Kidney (tissue), 22 donors: ENCODE results near the gene EZH1. TPM values are rescaled to one million over a fixed set of nuclear protein-coding genes. Genes with fewer than 3 reads are reported as not detected.

Experiments
- DNase-seq, 5 donors: peaks; one replicate each; pipeline ENCODE4 v3.0.0-alpha.2; 2013 to 2020
- FAIRE-seq: peaks from 2 replicates; lab custom pipeline; 2012; peaks lifted over from hg19 to GRCh38; lab: Jason Lieb, UNC
- H3K27ac ChIP-seq, 2 donors: one replicate each; pipeline ENCODE4 v1.7.0; 2013; ENCODE audit warnings: low read depth in 2 of 2, low read length in 2 of 2, inconsistent platforms in 1 of 2
- H3K27me3 ChIP-seq: one replicate; pipeline ENCODE4 v1.7.1; 2013; ENCODE audit warnings: low read length, inconsistent platforms; ENCODE audit not compliant: control insufficient read depth, insufficient read depth
- H3K36me3 ChIP-seq, 3 donors: one replicate each; pipeline versions ENCODE4 v1.7.0 to v1.7.1; 2013; ENCODE audit warnings: low read length in 3 of 3, control low read depth in 1 of 3, inconsistent platforms in 1 of 3; ENCODE audit not compliant: insufficient read depth in 3 of 3, control insufficient read depth in 2 of 3
- H3K4me1 ChIP-seq, 3 donors: one replicate each; pipeline versions ENCODE4 v1.7.0 to v1.7.1; 2013; ENCODE audit warnings: low read length in 3 of 3, inconsistent platforms in 1 of 3, low read depth in 1 of 3; ENCODE audit not compliant: control insufficient read depth in 2 of 3, insufficient read depth in 2 of 3
- H3K4me3 ChIP-seq, 3 donors: one replicate each; pipeline versions ENCODE4 v1.7.0 to v1.8.1; 2013; ENCODE audit warnings: low read length in 3 of 3, control low read depth in 1 of 3, inconsistent platforms in 1 of 3
- H3K9ac ChIP-seq, 3 donors: one replicate each; pipeline versions ENCODE4 v1.7.0 to v1.7.1; 2013; ENCODE audit warnings: low read length in 3 of 3, control low read depth in 1 of 3, inconsistent platforms in 1 of 3
- H3K9me3 ChIP-seq, 3 donors: one replicate each; pipeline versions ENCODE4 v1.7.0 to v1.7.1; 2013; ENCODE audit warnings: low read length in 3 of 3, control low read depth in 1 of 3, inconsistent platforms in 1 of 3; ENCODE audit not compliant: control insufficient read depth in 2 of 3, insufficient read depth in 1 of 3
- CTCF ChIP-seq: IDR thresholded peaks from 3 replicates; pipeline ENCODE4 v1.5.1; 2012; ENCODE audit warnings: mild to moderate bottlenecking, moderate library complexity, borderline replicate concordance; ENCODE audit not compliant: insufficient read depth; ENCODE audit errors: extremely low read depth
- intact Hi-C: fragments of 100-400 bp; cut with DNase I; formaldehyde crosslinking; loops from one replicate; pipeline ENCODE4 v1.11.1; 2022
- long read RNA-seq, 10 donors: library from polyadenylated mRNA in 1 of 10; unstranded in 1 of 10; transcript quantifications; one replicate each; pipeline ENCODE4 v2.0.0 and lab custom pipeline, GENCODE V29; 2021 to 2026
- polyA plus RNA-seq: library from polyadenylated mRNA; stranded (reverse); fragments of 350-450 nt; fragmentation: Illumina TruSeq; extraction: RNeasy Lipid Tissue Mini Kit (QIAGEN cat#74804); gene quantifications from one replicate; pipeline ENCODE4 v1.2.3, GENCODE V29; 2014; ENCODE audit warnings: low read depth, low replicate concordance; ENCODE audit not compliant: insufficient read depth
- total RNA-seq: library from RNA; stranded (reverse); fragmentation: NEBNext Ultra II Directional; extraction: Animal tissue kit (Norgen Biotek cat#: 25700); gene quantifications from one replicate; pipeline ENCODE4 v1.2.1, GENCODE V29; 2021
- donor health status: control.
- donor health status: control.
- donor health status: control.
- donor health status: control.
- donor health status: control.
- donor health status: DM: yes; HTN: yes; CAD: no.
- donor health status: Normal renal cell carcinoma (clear cell type).

Gene EZH1
- total RNA-seq: 59.2 TPM
- polyA plus RNA-seq: 20.8 TPM
- long read RNA-seq, donor 1, partial matches to known transcripts: 165 of 199 reads
- long read RNA-seq, donor 1, other reads (novel, unspliced or antisense): 34 of 199 reads
- long read RNA-seq, donor 2, partial matches to known transcripts: 171 of 187 reads
- long read RNA-seq, donor 2, other reads (novel, unspliced or antisense): 15 of 187 reads
- long read RNA-seq, donor 3, full-length matches to known transcripts: 2 of 2 reads
- long read RNA-seq, donor 3, partial matches to known transcripts: 0 of 2 reads
- long read RNA-seq, donor 3, other reads (novel, unspliced or antisense): 0 of 2 reads
- long read RNA-seq, donor 4, partial matches to known transcripts: 0 of 1 reads
- long read RNA-seq, donor 4, other reads (novel, unspliced or antisense): 0 of 1 reads
- long read RNA-seq, donor 5: 0 reads
- long read RNA-seq, donor 6, partial matches to known transcripts: 0 of 2 reads
- long read RNA-seq, donor 6, other reads (novel, unspliced or antisense): 0 of 2 reads
- long read RNA-seq, donor 7, full-length matches to known transcripts: 1 of 30 reads
- long read RNA-seq, donor 7, partial matches to known transcripts: 9 of 30 reads
- long read RNA-seq, donor 7, other reads (novel, unspliced or antisense): 20 of 30 reads
- long read RNA-seq, donor 8, partial matches to known transcripts: 0 of 1 reads
- long read RNA-seq, donor 8, other reads (novel, unspliced or antisense): 0 of 1 reads
- long read RNA-seq, donor 9: 0 reads
- long read RNA-seq, donor 10, partial matches to known transcripts: 0 of 2 reads
- long read RNA-seq, donor 10, other reads (novel, unspliced or antisense): 0 of 2 reads

- Histone ChIP-seq H3K4me3 (peak within 1 kb of the TSS; percentile 61 to 83 (median 73)), H3K36me3 (no peaks in the 10 kb centered on the region), H3K9ac (peak within 1 kb of the TSS; percentile 38 to 67 (median 47)), H3K27ac (peak within 1 kb of the TSS; percentile 81 to 94), H3K27me3 (no peaks in the 10 kb centered on the region), H3K4me1 (peaks cover 4 to 20% (median 18%) of the 10 kb centered on the region in 3 donors), H3K9me3 (no peaks in the 10 kb centered on the region)
- TF ChIP-seq CTCF: no peak
- intact Hi-C loops: no loop called here
- DNase-seq: peak; percentile 94 to 97 (median 96)
- no peak for FAIRE-seq
Observed at GRCh38 chr17:42744806-42745617, at the start of gene EZH1. TSS of gene EZH1 (minus strand) at chr17:42745040. CDS start at chr17:42728941, 16,099 bp downstream.

- Histone ChIP-seq H3K4me3 (no peak overlapping the region), H3K36me3 (no peaks in the 10 kb centered on the region), H3K9ac (no peak overlapping the region), H3K27me3 (no peaks in the 10 kb centered on the region), H3K4me1 (peaks cover 0 to 13% (median 7%) of the 10 kb centered on the region in 3 donors), H3K9me3 (no peaks in the 10 kb centered on the region), H3K27ac (no peak overlapping the region)
- intact Hi-C loops: no loop called here
- no peak for TF ChIP-seq CTCF
- FAIRE-seq (no peak), DNase-seq (no peak)
Observed at GRCh38 chr17:42792545-42792944, 47.7 kb upstream of the EZH1 start.

- no peak overlapping the region for H3K27ac ChIP-seq
- no peak for TF ChIP-seq CTCF
- no peaks in the 10 kb centered on the region for H3K9me3 ChIP-seq
- FAIRE-seq: no peak
- H3K27me3 ChIP-seq: no peaks in the 10 kb centered on the region
- DNase-seq: no peak
- peaks cover 0 to 11% (median 7%) of the 10 kb centered on the region in 3 donors for H3K4me1 ChIP-seq
- no peak overlapping the region for H3K4me3 ChIP-seq
- H3K36me3 ChIP-seq: peaks cover 0 to 4% (median 0%) of the 10 kb centered on the region in 3 donors
- H3K9ac ChIP-seq: no peak overlapping the region
- intact Hi-C loops: no loop called here
Observed at GRCh38 chr17:42791948-42792347, 47.1 kb upstream of the EZH1 start.
